Esophagus squamous epithelium (tissue), 5 donors: Measurements from ENCODE around the gene ANKRD13D. TPM values are rescaled to one million over a fixed set of nuclear protein-coding genes. Genes with fewer than 3 reads are reported as not detected.
A peak's percentile ranks its signal among the peaks of the same experiment; 100 is the strongest.

Source experiments
- DNase-seq: peaks from one replicate; lab custom pipeline; 2025; lab: John Stamatoyannopoulos, UW
- H3K27ac ChIP-seq, 4 donors: fragments of 200-600 bp; sonication (generic); one replicate each; pipeline ENCODE4 v1.5.1; 2016 to 2019; ENCODE audit warnings: mild to moderate bottlenecking in 1 of 4
- H3K27me3 ChIP-seq, 4 donors: fragments of 200-600 bp; sonication (generic); 1 replicate in 3 of 4; 2 replicates in 1 of 4; pipeline versions ENCODE4 v1.5.1 to v1.6.0; 2017 to 2021; ENCODE audit warnings: antibody characterized with exemption in 1 of 4
- H3K36me3 ChIP-seq, 3 donors: fragments of 200-600 bp; sonication (generic); one replicate each; pipeline ENCODE4 v1.5.1; 2016 to 2019
- H3K4me1 ChIP-seq, 3 donors: fragments of 200-600 bp; sonication (generic); one replicate each; pipeline ENCODE4 v1.5.1; 2017 to 2019
- H3K4me3 ChIP-seq, 4 donors: fragments of 200-600 bp; sonication (generic); 1 replicate in 3 of 4; 2 replicates in 1 of 4; pipeline ENCODE4 v1.5.1; 2016 to 2019; ENCODE audit warnings: mild to moderate bottlenecking in 2 of 4, moderate library complexity in 1 of 4
- H3K9me3 ChIP-seq, 3 donors: fragments of 200-600 bp; sonication (generic); one replicate each; pipeline ENCODE4 v1.5.1; 2016 to 2019
- CTCF ChIP-seq, 6 experiments: fragments of 450-650 bp in 4 of 6; fragments of 200-600 bp in 2 of 6; sonication (generic) in 2 of 6; IDR thresholded peaks; one replicate each; pipeline ENCODE4 v1.5.1; 2016 to 2019; ENCODE audit warnings: antibody characterized with exemption in 6 of 6, mild to moderate bottlenecking in 4 of 6, moderate library complexity in 4 of 6
- POLR2A ChIP-seq, 4 donors: fragments of 450-650 bp; IDR thresholded peaks; one replicate each; pipeline ENCODE4 v1.6.1; 2017; ENCODE audit warnings: antibody characterized with exemption in 4 of 4, mild to moderate bottlenecking in 4 of 4, moderate library complexity in 3 of 4
- WGBS, 2 donors: methylation state at CpG; one replicate each; pipeline ENCODE4 v1.1.5; 2018; 5-methylcytosine and 5-hydroxymethylcytosine counted together
- intact Hi-C: fragments of 100-400 bp; cut with DNase I; formaldehyde crosslinking; loops from one replicate; pipeline ENCODE4 v1.15.0; 2022
- total RNA-seq, 4 donors: library from RNA; depleted of rRNA; stranded (reverse); fragments of >200 nt; gene quantifications; one replicate each; pipeline ENCODE4 v1.1.0, GENCODE V29; 2016
- donor health status: DM: yes; HTN: yes; CAD: no.

The ANKRD13D gene
- total RNA-seq, 4 donors from 2014 or later: 27.4 to 50.6 (median 41.6) TPM

DNA sequence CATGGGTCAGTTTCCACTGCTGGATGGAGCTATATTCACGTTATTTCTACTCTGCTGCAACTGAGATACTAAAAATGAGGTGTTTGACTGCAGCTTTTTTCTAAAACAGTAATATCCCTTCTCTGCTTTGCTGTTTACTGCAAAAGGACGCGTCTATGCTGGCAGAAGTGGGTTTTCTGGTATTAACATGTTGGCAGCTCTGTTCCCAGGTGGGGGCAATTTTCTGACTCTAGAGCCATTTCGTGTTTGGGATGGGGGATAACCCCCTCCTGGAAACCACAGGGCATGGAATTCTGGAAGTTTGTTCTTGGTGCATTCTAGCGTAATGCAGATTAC is 17.9 kb upstream of the ANKRD13D start:
- H3K9me3 ChIP-seq: no peaks in the 10 kb centered on the region
- peaks cover 88 to 93% (median 90%) of the 10 kb centered on the region in 3 donors for H3K4me1 ChIP-seq
- no peak for DNase-seq
- H3K27ac ChIP-seq: peak overlapping the region; percentile 52 to 98 (median 95)
- intact Hi-C loops: no loop called here
- TF ChIP-seq POLR2A (IDR thresholded peaks at IDR 0.05) (no peak), CTCF (IDR thresholded peaks at IDR 0.05) (no peak)
- no peaks in the 10 kb centered on the region for H3K27me3 ChIP-seq
- H3K4me3 ChIP-seq: peak overlapping the region in 3 of 4 donors; percentile 94 to 99 (median 96)
- 46 to 54% methylated on average over 4 of the region's 5 CpGs for WGBS, 2 donors
- peaks cover 8 to 60% (median 15%) of the 10 kb centered on the region in 3 donors for H3K36me3 ChIP-seq

DNA sequence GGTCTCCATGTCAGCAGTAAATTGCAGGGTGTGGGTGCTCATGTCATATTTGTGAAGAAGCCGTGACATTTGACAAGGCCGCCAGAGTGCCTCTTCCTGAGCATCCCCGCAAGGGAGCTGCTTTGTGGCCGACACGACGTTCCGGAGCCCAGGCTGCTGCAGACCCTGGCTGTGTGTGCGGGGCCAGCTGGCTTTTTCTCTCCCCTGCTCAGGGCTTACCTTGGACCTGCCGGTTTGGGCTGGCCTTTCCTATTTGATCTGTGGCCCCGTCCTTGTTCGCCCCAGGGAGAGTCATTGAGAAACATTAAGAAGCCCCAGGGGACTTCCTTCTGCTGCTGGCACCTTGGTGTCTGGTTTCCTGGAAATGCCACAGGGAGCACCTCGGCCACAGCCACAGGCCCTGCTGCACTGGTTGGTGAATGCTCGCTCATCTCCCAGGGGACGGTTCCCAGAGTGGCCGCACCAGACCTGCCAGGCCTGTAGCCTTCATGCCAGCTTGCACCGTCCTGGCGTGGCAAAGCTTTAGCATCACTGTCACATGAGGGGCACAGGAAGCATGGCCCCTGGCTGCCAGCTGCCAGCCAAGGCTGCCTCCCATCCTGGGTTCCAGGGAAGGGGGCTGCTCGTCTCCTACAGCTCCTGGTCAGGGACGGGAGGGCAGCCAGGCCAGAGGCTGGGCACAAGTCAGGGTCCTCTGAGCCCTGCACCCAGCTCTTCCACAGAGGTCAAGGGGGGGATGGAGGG is 17.4 kb upstream of the ANKRD13D start:
- no peak for DNase-seq
- WGBS, 2 donors: 67% methylated on average over 2 to 8 of the region's 19 CpGs
- intact Hi-C loops: no loop called here

DNA sequence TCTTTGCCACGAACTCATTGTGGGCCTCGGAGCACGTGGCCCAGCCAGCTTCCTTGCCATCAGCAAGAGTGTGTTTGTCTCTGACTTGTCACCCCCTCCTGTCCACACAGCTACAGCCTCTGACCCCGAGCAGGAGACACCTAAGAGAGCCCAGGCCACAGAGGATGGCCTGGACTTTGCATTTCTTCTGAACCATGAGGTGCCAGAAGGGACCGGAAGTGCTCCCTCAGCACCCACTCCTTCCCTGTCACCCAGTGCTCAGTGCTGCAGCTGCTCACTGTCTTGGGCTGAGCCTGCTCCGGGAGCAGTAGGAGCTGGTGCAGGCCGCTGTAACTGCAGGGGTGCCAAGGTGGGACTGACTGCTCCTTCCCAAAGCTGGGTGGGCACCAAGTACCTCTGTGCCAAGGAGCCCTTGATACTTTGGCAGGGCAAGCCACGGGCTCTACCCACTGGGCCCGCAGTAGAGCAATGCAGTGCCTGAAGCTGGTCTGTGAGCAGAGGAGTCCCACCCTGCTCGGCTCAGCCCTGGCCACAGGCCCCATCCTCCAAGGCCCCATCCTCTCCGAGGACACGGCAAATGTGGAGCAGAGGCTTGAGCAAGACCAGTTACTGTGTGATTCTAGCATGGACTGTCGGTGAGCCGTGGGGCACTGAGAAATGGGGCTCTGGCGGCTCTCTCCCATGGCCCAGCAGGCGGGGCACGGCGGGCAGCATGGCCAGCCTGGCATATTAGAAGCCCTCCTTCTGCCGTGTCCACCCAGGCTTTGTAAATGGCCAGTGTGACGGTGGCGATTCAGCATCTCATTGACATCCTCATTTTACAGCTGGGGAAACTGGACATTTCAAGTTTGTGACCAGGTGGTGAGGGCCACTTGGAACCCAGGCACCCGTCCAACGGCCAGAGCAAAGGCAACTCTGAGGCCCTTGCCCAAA is 16.5 kb upstream of the ANKRD13D start:
- no peak for DNase-seq
- no peak for TF ChIP-seq POLR2A (IDR thresholded peaks at IDR 0.05)
- TF ChIP-seq CTCF (IDR thresholded peaks at IDR 0.05): no peak
- H3K9me3 ChIP-seq: no peaks in the 10 kb centered on the region
- peaks cover 99 to 100% (median 100%) of the 10 kb centered on the region in 3 donors for H3K4me1 ChIP-seq
- peak overlapping the region; percentile 65 to 98 (median 95) for H3K27ac ChIP-seq
- 66 to 75% methylated on average over 6 to 10 of the region's 23 CpGs for WGBS, 2 donors
- intact Hi-C loops: no loop called here
- peaks cover 8 to 60% (median 15%) of the 10 kb centered on the region in 3 donors for H3K36me3 ChIP-seq
- H3K4me3 ChIP-seq: peak overlapping the region in 1 of 4 donors; percentile 99
- no peaks in the 10 kb centered on the region for H3K27me3 ChIP-seq

More for the DNA sequence above, 17.4 kb upstream of the ANKRD13D start:
- Histone ChIP-seq H3K4me1 (peaks cover 93 to 99% (median 95%) of the 10 kb centered on the region in 3 donors), H3K27ac (peak overlapping the region; percentile 25 to 98 (median 95)), H3K36me3 (peaks cover 8 to 60% (median 15%) of the 10 kb centered on the region in 3 donors), H3K27me3 (no peaks in the 10 kb centered on the region), H3K9me3 (no peaks in the 10 kb centered on the region), H3K4me3 (peak overlapping the region in 2 of 4 donors; percentile 96 to 99)
- TF ChIP-seq CTCF (IDR thresholded peaks at IDR 0.05) (no peak), POLR2A (IDR thresholded peaks at IDR 0.05) (no peak)

- peak in 1 of 6 experiments; percentile 11 for TF ChIP-seq CTCF (IDR thresholded peaks at IDR 0.05)
- TF ChIP-seq POLR2A (IDR thresholded peaks at IDR 0.05): no peak
- Histone ChIP-seq H3K36me3 (peaks cover 12 to 58% (median 12%) of the 10 kb centered on the region in 3 donors), H3K4me1 (peaks cover 99 to 100% (median 100%) of the 10 kb centered on the region in 3 donors), H3K4me3 (no peak overlapping the region), H3K27me3 (no peaks in the 10 kb centered on the region), H3K9me3 (no peaks in the 10 kb centered on the region), H3K27ac (peak overlapping the region; percentile 65 to 98 (median 95))
- 18 to 35% methylated on average over 8 to 11 of the region's 14 CpGs for WGBS, 2 donors
- no peak for DNase-seq
- intact Hi-C loops: no loop called here
Observed at GRCh38 chr11:67273260-67273990, 15.7 kb upstream of the ANKRD13D start.
